ENCODE measurements around the gene MIPOL1. TPM values are rescaled to one million over a fixed set of nuclear protein-coding genes. Genes with fewer than 3 reads are reported as not detected.

MIPOL1 gene
- total RNA-seq, 1 donor from 2014 or later = 6.9 TPM

DNA sequence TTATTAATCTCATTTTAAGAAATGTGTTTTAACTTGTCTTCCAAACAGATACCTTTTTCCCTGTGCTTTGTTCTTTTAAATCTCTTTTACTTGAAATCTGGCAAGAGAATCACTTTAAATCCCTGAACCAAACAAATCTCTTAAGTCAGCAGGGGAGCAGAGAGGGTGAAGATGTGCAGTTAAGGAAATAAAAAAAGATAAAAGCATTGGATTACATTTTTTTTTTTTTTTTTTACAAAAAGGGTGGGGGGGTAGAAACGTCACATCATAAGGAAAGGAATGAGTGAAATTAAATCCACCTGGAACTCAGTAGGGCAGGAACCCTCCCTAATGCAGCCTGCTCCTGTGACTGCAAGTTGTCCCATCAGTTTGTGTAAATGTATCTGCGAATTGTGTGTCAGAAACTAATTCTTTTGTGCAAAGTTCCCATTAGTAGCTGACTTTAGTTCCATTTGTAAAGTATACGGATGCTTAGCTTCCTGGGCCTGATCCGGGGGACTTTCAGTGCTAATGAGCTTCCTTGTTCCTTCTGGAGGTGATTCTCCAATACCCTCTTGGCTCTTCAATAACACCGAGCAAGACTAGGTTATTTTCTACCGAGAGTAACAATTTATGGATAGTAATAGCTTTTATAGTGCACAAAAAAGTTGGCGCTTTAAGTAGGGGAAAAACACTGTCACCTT is 399.2 kb downstream of the MIPOL1 start:
- DNase-seq (ENCODE audit: low read depth in 2 of 2) = no peak

DNA sequence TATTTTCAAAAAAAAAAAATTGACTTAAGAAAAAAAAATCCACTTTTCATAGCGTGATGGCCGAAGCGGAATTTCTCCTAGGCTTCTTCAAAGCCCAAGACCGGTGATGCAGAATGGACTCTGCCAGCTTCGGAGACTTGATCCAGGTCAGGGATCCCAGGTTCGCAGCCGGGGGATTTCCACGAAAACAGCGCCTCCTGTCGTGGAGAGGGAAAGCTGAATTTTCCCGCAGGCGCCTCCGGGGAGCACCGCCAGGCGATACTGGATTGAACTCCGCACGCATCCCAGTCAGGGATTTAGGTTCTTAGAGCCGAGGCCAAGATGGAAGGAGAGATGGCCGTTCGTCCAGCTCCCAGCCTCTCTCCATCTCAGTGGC is 399.8 kb downstream of the MIPOL1 start:
- DNase-seq (ENCODE audit: low read depth in 2 of 2) = peak; percentile 31 to 33

DNA sequence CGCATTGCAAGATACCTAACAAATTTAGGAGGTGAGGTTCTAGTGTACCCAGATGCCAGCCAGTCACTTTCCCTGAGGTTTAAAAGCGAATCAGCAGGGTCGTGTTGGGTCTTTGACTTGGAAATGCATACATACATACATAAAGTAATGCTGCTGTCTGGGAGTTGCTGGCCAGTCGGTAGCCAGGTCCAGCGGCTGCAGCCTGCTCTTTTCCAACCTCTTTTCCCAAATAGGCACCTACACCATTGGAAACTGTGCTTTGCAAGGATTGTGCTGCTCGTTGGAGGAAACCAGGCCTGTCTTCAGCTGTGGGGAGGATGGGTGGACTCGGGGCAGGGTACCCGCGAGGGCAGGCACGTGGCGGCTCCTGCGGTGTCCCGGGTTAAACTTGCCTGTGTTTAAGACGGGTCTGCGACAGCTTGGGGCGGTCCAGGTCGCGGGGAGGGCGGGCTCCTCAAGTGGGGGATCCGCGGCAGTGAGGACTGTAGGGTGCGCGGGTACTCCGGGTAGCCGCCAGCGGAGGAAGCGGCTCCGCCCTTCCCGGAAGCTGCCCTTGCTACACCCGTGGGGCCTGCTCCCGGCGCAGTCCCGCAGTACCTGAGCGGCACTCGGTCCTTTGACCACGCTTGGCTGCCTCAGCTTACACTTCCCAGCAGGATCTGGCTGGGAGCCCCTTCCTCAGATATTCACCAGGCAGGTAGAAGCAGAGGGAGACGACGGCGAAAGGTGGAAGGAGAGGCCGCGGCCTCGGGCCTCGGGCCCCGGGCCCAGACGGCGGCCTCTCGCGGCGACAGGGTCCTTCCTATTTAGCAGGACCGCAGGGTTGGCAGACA is 400.4 kb downstream of the MIPOL1 start:
- no peak for DNase-seq (ENCODE audit: low read depth in 2 of 2)

DNA sequence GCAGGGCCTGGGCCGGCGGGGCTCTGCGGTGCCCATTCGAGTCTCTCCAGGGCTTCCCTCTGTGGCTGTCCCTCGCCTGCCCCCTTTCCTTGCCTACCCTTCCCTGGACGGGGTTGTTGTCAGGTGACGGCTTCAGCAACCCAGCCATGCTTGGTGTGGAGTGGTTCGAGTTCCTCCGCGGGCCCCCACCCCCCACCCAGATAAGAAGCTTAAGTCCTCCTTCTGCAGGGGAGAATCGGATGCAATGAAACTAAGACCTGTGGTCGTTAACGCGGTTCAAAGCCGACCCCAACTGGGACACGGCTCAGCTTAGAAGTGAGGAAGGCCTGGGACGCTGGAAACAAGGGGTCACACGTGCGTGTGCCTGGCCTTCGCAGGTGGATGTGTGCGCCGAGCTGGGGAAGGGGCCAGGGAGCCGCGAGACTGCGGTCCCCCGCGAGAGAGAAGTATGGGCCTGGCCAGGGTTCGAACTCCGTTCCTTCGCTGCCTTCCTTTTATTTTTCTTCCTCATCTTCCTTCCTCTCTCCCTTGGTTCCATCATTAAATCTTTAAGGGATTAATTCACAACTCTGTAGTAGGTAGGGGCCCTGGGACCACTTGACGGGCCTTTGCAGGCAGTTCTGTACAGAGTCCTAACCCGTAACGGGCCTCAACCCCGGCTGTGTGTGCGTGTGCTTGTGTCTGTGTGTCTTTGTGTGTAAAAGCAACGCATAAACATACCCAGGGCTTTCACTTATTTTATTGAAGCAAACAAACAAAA is 401.2 kb downstream of the MIPOL1 start:
- DNase-seq (ENCODE audit: low read depth in 2 of 2) = no peak

DNA sequence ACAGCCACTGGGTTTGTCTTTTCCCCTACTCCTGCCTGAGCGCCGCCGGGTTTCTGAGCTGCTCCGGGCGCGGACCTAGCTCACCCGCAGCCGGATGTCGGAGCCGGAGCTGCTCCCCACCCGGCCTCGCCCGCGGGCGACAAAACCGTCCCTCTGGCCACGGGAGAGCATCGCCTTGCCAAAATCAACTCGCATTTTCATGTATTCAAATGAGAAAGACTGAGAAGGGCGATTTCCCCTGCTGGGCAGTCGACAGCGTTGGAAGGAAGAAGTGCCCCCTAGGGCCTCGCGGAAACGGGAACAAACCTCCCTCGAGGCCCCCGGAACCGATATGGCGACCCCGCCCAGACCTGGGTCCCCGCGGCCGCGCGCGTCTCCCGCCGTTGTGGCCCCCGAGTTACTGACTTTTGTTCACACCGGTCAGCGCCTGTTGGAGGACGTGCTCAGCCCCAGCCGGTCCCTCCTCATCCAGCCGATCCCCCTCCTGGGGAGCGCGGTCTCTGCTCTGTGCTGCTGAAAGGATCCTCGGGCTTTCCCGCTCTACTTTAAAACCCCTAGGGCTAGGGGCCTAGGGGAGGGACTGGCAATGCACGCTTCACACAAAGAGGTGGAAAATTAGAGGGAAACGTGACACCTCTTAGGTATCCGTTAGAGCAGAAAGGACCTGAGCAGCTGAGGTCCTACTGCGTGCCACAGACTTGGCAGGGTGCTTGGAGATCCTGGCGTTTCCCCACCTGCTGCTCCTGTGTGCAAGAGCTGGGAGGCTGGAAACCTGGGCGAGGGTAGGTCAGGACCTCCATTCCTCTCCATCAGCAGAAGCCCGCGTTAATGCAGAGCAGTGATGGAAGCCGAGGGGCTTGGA is 402.0 kb downstream of the MIPOL1 start:
- no peak for DNase-seq (ENCODE audit: low read depth in 2 of 2)

DNA sequence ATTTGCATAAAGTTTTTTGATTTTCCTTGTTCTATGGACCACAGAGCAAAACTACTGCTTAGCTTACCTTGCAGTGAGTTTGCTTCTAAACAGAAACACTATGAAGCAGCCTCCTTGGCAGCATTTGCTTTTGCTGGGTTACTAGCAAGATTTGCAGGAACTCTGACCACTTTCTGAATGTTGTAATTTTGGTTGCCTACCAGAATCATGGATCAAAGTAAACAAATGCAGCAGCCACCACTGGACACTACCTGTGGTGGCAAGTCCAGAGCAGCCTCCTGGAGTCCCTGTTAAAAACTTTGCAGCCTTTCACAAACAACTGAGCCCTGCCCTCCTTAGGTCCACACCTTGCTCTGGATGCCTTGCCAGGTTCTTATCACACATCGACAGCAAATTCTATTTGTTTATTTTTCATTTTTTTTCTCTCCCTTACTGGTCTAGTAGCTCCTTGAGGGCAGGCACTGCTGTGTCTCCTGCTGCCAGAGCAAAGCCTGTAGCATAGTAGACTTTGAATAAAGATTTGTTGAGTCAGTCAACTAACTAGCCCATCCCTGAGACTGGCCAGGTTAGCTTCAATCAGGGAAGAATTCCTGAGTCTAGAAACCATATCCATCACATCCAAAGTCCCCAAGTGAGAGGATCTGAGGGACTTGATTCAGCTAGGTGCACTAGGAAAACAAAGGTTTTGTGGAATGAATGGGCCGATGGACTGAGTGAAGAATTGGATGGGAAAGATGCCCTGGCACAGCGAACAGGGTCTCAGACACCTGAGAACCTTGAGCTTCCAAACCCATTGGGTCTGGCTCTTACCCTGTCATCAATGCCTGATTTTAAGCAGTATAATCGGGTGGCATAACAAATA is 403.4 kb downstream of the MIPOL1 start:
- DNase-seq (ENCODE audit: low read depth in 2 of 2) = no peak

DNA sequence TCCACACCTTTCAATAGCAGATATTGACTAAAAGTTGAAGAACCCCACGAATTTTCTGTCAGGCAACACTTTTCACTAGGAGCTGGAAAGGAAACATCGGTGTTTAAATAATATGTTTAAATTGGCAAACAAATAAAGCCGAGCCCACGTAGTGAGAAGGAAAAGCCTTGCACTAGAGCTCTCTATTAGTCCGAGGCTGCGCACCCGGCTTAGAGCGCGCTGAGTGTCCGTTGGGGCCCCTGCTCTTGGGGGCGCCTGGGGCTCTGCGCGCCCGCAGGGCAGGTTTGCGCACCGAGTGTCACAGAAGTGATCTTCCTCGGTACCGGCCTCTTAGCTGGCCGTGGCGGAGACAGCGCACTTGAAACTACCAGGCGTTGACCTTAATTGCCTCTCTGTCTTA is 404.1 kb downstream of the MIPOL1 start:
- DNase-seq (ENCODE audit: low read depth in 2 of 2) = no peak

Other genes starting within 250 kb of the MIPOL1 start
- gene SLC25A21, start 25.3 kb upstream of the MIPOL1 start, total RNA-seq = 0.20 and 0.87 TPM in 2 replicates